Smooth muscle cell (in vitro differentiated cells): ENCODE measurements around the gene RPS6KL1. TPM values are rescaled to one million over a fixed set of nuclear protein-coding genes. Genes with fewer than 3 reads are reported as not detected.

Experiments
- DNase-seq: peaks from one replicate; lab custom pipeline; 2025; ENCODE audit not compliant: unreplicated experiment; lab: John Stamatoyannopoulos, UW
- H2AFZ ChIP-seq: fragments of 200-600 bp; sonication (generic); 2 replicates; pipeline ENCODE4 v1.6.0; 2016; ENCODE audit warnings: antibody characterized with exemption, low read depth, mild to moderate bottlenecking
- H3F3A ChIP-seq: fragments of 200-600 bp; sonication (generic); 2 replicates; pipeline ENCODE4 v1.6.0; 2017; ENCODE audit warnings: antibody characterized with exemption, low read depth
- H3K27ac ChIP-seq: fragments of 200-600 bp; sonication (generic); 2 replicates; pipeline ENCODE4 v1.5.1; 2016; ENCODE audit warnings: low read depth, mild to moderate bottlenecking
- H3K27me3 ChIP-seq: fragments of 200-600 bp; sonication (generic); 2 replicates; pipeline ENCODE4 v1.6.1; 2016; ENCODE audit warnings: low read depth, mild to moderate bottlenecking
- H3K36me3 ChIP-seq: fragments of 200-600 bp; sonication (generic); 2 replicates; pipeline ENCODE4 v1.5.1; 2016; ENCODE audit warnings: low read depth
- H3K4me1 ChIP-seq: fragments of 200-600 bp; sonication (generic); 2 replicates; pipeline ENCODE4 v1.5.1; 2016; ENCODE audit warnings: low read depth
- H3K4me2 ChIP-seq: fragments of 200-600 bp; sonication (generic); 2 replicates; pipeline ENCODE4 v1.6.0; 2016; ENCODE audit warnings: mild to moderate bottlenecking
- H3K4me3 ChIP-seq: fragments of 200-600 bp; sonication (generic); 2 replicates; pipeline ENCODE4 v1.5.1; 2016; ENCODE audit warnings: mild to moderate bottlenecking
- H3K79me2 ChIP-seq: fragments of 200-600 bp; sonication (generic); 2 replicates; pipeline ENCODE4 v1.6.0; 2016; ENCODE audit warnings: low read depth, mild to moderate bottlenecking
- H3K9ac ChIP-seq: fragments of 200-600 bp; sonication (generic); 2 replicates; pipeline ENCODE4 v1.6.0; 2016; ENCODE audit warnings: low read depth
- H3K9me3 ChIP-seq: fragments of 200-600 bp; sonication (generic); replicated peaks from 2 replicates; pipeline ENCODE4 v1.5.1; 2016; ENCODE audit warnings: low read depth
- H4K20me1 ChIP-seq: fragments of 200-600 bp; sonication (generic); 2 replicates; pipeline ENCODE4 v1.6.0; 2016; ENCODE audit warnings: low read depth
- WGBS: methylation state at CpG from one replicate; pipeline ENCODE4 v1.1.7; 2016; ENCODE audit warnings: low lambda C conversion rate; 5-methylcytosine and 5-hydroxymethylcytosine counted together
- polyA plus RNA-seq: library from polyadenylated mRNA; unstranded; fragments of >200 nt; fragmentation: Nextera tagmentation; extraction: Ambion mirVana; gene quantifications from 2 replicates; pipeline ENCODE4 v1.2.1, GENCODE V29; 2016
- total RNA-seq: library from RNA; depleted of rRNA; stranded (reverse); fragments of >200 nt; gene quantifications from 2 replicates; pipeline ENCODE4 v1.2.3, GENCODE V29; 2014
- TF ChIP-seq, protein P1 (sequence below): fragments of 200-600 bp; sonication (generic); IDR thresholded peaks from 2 replicates; pipeline ENCODE4 v1.5.1; 2017; ENCODE audit warnings: borderline replicate concordance, mild to moderate bottlenecking, antibody characterized with exemption; ENCODE audit not compliant: insufficient read depth, poor library complexity, severe bottlenecking

Gene RPS6KL1
- total and polyA plus RNA-seq, 2 experiments from 2014 or later = not detected

DNA sequence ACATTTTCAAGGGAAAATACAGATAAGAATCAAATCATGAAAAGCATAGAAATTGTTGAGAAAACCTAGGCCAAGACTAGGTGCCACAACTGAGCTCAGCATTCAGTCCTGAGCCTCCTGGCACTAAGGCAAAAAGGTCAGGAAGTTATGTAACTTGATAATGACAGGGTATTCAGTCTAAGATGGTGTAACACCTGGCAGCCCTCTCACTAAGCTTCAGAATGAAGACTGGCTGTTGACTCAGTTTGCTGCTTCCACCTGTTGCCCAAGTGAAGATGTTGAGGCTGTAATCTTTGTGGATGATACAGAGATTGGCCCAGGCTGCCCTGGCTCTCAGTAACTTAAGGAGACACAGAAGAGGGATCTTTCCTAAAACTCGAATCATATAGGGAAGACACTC lies 66.7 kb downstream of the RPS6KL1 start:
- no peaks in the 10 kb centered on the region for H3K79me2 ChIP-seq
- H3K27ac ChIP-seq = no peak overlapping the region
- no peaks in the 10 kb centered on the region for H3K9me3 ChIP-seq
- H3K36me3 ChIP-seq = no peaks in the 10 kb centered on the region
- no peak for DNase-seq
- H3K4me3 ChIP-seq = no peak overlapping the region
- WGBS = 86% methylated on average over 1 of the region's 1 CpG
- no peak overlapping the region for H3K9ac ChIP-seq
- H2AFZ ChIP-seq = no peak overlapping the region
- TF ChIP-seq, protein P1, sequence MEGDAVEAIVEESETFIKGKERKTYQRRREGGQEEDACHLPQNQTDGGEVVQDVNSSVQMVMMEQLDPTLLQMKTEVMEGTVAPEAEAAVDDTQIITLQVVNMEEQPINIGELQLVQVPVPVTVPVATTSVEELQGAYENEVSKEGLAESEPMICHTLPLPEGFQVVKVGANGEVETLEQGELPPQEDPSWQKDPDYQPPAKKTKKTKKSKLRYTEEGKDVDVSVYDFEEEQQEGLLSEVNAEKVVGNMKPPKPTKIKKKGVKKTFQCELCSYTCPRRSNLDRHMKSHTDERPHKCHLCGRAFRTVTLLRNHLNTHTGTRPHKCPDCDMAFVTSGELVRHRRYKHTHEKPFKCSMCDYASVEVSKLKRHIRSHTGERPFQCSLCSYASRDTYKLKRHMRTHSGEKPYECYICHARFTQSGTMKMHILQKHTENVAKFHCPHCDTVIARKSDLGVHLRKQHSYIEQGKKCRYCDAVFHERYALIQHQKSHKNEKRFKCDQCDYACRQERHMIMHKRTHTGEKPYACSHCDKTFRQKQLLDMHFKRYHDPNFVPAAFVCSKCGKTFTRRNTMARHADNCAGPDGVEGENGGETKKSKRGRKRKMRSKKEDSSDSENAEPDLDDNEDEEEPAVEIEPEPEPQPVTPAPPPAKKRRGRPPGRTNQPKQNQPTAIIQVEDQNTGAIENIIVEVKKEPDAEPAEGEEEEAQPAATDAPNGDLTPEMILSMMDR = no peak
- H4K20me1 ChIP-seq = no peaks in the 10 kb centered on the region
- no peak overlapping the region for H3K4me2 ChIP-seq
- H3F3A ChIP-seq = no peaks in the 10 kb centered on the region
- no peaks in the 10 kb centered on the region for H3K4me1 ChIP-seq
- no peaks in the 10 kb centered on the region for H3K27me3 ChIP-seq

DNA sequence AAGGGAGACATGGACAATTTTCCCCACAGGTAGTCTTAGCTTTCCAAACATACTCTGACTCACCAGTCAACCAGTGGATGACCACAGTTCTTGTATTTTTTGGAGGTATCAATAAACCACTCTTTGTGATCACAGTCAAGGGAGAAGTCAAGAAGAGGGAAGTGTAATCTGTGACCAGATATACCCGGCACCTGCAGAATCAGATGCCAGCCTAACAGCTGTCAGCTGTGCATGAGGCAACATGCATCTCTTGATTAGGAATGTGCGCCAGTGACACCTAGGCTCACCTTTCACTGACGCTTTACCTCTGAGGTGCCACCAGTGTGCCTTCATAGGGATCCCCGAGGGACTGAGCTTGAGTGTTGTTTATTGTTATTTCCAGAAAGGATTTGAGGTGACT lies 67.1 kb downstream of the RPS6KL1 start:
- Histone ChIP-seq H3K27me3 (no peaks in the 10 kb centered on the region), H3K4me2 (no peak overlapping the region), H3K27ac (no peak overlapping the region), H3K9ac (no peak overlapping the region), H3K79me2 (no peaks in the 10 kb centered on the region), H3K4me1 (no peaks in the 10 kb centered on the region), H2AFZ (no peak overlapping the region), H3K9me3 (no peaks in the 10 kb centered on the region), H4K20me1 (no peaks in the 10 kb centered on the region), H3K36me3 (no peaks in the 10 kb centered on the region), H3K4me3 (no peak overlapping the region), H3F3A (no peaks in the 10 kb centered on the region)
- WGBS = 80% methylated on average over 4 of the region's 4 CpGs
- DNase-seq = no peak
- TF ChIP-seq, protein P1 = no peak

DNA sequence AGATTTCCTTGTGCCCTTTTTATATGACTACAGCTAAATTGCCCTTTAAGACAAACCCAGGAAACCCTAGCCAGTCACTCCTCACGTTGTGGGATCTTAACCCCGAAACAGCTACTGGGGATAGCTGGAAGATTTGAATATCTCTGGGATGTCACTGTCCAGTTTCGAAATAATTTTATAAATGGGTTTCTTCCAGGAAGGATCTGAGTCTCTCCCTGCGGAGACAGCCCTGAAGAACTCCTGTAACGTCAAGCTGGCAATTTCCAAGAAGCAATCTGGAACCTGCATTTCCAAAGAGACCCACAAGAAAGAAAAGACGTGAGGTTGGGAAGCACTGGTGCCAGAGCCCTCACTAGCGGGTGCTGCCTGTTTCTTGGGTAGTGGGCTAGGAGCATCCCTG lies 68.0 kb downstream of the RPS6KL1 start:
- no peak overlapping the region for H2AFZ ChIP-seq
- no peak overlapping the region for H3K27ac ChIP-seq
- 84% methylated on average over 7 of the region's 7 CpGs for WGBS
- H3K9ac ChIP-seq = no peak overlapping the region
- no peaks in the 10 kb centered on the region for H3K79me2 ChIP-seq
- no peaks in the 10 kb centered on the region for H3K9me3 ChIP-seq
- no peaks in the 10 kb centered on the region for H3K4me1 ChIP-seq
- TF ChIP-seq, protein P1 = no peak
- H3K4me3 ChIP-seq = no peak overlapping the region
- H3K4me2 ChIP-seq = no peak overlapping the region
- no peak for DNase-seq
- no peaks in the 10 kb centered on the region for H3K36me3 ChIP-seq
- H3F3A ChIP-seq = no peaks in the 10 kb centered on the region
- no peaks in the 10 kb centered on the region for H3K27me3 ChIP-seq
- H4K20me1 ChIP-seq = no peaks in the 10 kb centered on the region

Other genes with a start within 250 kb of the RPS6KL1 start
- gene AREL1, start 210.2 kb downstream of the RPS6KL1 start, total RNA-seq = 27.3 and 33.5 TPM in 2 replicates
- 9.4 and 9.6 TPM in 2 replicates for gene AREL1, start 210.2 kb downstream of the RPS6KL1 start, polyA plus RNA-seq
- gene FCF1, start 210.1 kb downstream of the RPS6KL1 start, total RNA-seq = 34.9 and 36.2 TPM in 2 replicates
- 14.6 and 17.5 TPM in 2 replicates for gene FCF1, start 210.1 kb downstream of the RPS6KL1 start, polyA plus RNA-seq
- 22.3 and 29.7 TPM in 2 replicates for gene YLPM1, start 159.9 kb downstream of the RPS6KL1 start, total RNA-seq
- gene YLPM1, start 159.9 kb downstream of the RPS6KL1 start, polyA plus RNA-seq = 14.6 and 15.5 TPM in 2 replicates
- gene PROX2, start 47.1 kb downstream of the RPS6KL1 start, total RNA-seq = not detected in 2 replicates
- 0.08 and 0.52 TPM in 2 replicates for gene PROX2, start 47.1 kb downstream of the RPS6KL1 start, polyA plus RNA-seq
- 45.1 and 46.9 TPM in 2 replicates for gene DLST, start 41.3 kb downstream of the RPS6KL1 start, total RNA-seq
- gene DLST, start 41.3 kb downstream of the RPS6KL1 start, polyA plus RNA-seq = 4.9 and 7.8 TPM in 2 replicates
- gene PGF, start 32.3 kb upstream of the RPS6KL1 start, total RNA-seq = 15.4 and 17.8 TPM in 2 replicates
- 30.6 and 32.2 TPM in 2 replicates for gene PGF, start 32.3 kb upstream of the RPS6KL1 start, polyA plus RNA-seq
- 38.0 and 47.4 TPM in 2 replicates for gene EIF2B2, start 79.7 kb upstream of the RPS6KL1 start, total RNA-seq
- 64.3 and 71.2 TPM in 2 replicates for gene EIF2B2, start 79.7 kb upstream of the RPS6KL1 start, polyA plus RNA-seq
- gene MLH3, start 128.2 kb upstream of the RPS6KL1 start, total RNA-seq = 18.9 and 23.5 TPM in 2 replicates
- 9.6 and 11.5 TPM in 2 replicates for gene MLH3, start 128.2 kb upstream of the RPS6KL1 start, polyA plus RNA-seq
- 6.9 and 12.2 TPM in 2 replicates for gene ACYP1, start 140.8 kb upstream of the RPS6KL1 start, total RNA-seq
- gene ACYP1, start 140.8 kb upstream of the RPS6KL1 start, polyA plus RNA-seq = 14.9 and 17.3 TPM in 2 replicates
- 0.18 and 0.31 TPM in 2 replicates for gene ZC2HC1C, start 146.4 kb upstream of the RPS6KL1 start, total RNA-seq
- gene ZC2HC1C, start 146.4 kb upstream of the RPS6KL1 start, polyA plus RNA-seq = 0.53 and 2.6 TPM in 2 replicates
- 17.8 and 34.4 TPM in 2 replicates for gene NEK9, start 203.8 kb upstream of the RPS6KL1 start, total RNA-seq
- 10.5 and 12.4 TPM in 2 replicates for gene NEK9, start 203.8 kb upstream of the RPS6KL1 start, polyA plus RNA-seq